A673 (cell line): ENCODE results near the gene ZFP69B.

ENCODE experiments used
- EZH2 ChIP-seq: fragments of 200-600 bp; sonication (generic); IDR thresholded peaks from 2 replicates; pipeline ENCODE4 v1.6.1; 2017; ENCODE audit warnings: borderline replicate concordance, low read depth, mild to moderate bottlenecking, mixed read lengths, antibody characterized with exemption, low read length; ENCODE audit not compliant: poor library complexity, severe bottlenecking
- TF ChIP-seq, protein P1 (sequence below): fragments of 300-800, 200-600 bp; sonication (generic); conservative IDR thresholded peaks from 2 replicates; pipeline ENCODE4 v1.5.1; 2017; ENCODE audit warnings: low read depth, mild to moderate bottlenecking, antibody characterized with exemption, low read length, moderate library complexity, mixed read lengths

DNA sequence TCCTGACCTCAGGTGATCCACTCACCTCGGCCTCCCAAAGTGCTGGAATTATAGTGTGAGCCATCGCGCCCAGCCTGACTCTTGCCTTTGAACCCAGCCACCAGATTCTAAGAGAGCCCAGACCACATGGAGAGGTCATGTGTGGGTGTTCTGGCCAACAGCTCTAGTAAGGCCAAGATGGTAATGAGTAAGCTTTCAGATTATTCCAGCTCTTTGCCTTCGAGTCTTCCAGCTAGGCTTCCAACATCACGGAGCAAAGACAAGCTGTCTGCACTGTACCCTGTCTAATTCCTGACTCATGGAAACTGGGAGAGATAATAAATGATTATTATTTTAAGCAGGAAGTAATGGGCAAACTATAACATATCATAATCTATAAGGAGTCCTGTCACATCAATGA, 14.8 kb upstream of the ZFP69B start:
- TF ChIP-seq, protein P1, sequence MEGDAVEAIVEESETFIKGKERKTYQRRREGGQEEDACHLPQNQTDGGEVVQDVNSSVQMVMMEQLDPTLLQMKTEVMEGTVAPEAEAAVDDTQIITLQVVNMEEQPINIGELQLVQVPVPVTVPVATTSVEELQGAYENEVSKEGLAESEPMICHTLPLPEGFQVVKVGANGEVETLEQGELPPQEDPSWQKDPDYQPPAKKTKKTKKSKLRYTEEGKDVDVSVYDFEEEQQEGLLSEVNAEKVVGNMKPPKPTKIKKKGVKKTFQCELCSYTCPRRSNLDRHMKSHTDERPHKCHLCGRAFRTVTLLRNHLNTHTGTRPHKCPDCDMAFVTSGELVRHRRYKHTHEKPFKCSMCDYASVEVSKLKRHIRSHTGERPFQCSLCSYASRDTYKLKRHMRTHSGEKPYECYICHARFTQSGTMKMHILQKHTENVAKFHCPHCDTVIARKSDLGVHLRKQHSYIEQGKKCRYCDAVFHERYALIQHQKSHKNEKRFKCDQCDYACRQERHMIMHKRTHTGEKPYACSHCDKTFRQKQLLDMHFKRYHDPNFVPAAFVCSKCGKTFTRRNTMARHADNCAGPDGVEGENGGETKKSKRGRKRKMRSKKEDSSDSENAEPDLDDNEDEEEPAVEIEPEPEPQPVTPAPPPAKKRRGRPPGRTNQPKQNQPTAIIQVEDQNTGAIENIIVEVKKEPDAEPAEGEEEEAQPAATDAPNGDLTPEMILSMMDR, result no peak
- no peak for TF ChIP-seq EZH2
